ENCODE results near the gene KRTAP5-5.

DNA sequence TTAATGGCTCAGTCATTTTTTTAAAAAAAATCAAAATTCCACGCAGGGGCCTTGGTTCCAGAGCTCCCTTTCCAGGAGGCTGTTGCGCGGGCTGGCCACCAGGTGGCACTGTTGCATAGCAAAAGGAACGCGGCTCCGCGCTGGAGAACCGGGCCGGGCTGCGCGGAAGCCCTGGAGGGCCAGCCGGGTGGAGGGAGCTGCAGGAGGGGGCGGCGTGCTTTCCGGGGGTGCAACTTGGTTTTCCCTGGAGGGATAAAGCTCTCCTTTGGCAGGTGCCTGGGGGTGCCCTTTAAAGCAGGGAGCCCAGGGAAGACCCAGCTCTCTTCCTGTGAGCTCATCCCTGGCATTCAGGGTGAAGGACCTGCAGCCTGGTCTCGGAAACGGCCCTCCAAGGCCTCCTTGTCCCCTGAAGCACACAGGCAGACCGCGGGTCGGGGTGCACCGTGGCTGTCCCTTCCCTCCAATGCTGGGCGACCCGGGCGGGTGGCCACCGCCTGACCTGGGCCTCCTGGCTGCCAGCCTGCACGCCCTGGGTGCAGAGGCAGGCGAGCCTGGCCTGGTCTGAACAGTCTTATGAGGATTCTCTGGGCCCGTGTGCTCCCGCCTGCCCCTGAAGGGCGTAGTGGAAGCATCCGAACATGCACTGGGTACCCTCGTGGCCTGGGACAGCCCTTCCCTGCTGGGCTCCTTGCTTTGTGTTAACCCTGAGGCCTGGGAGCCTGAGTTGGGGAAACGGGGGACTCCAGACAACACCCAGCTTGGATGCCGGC, 23.4 kb downstream of the KRTAP5-5 start:
- no peak for TF ChIP-seq POLR2AphosphoS5 (IDR thresholded peaks at IDR 0.05; ENCODE audit: low read depth, low read length)
- no peak for TF ChIP-seq SPI1 (IDR thresholded peaks at IDR 0.05; ENCODE audit: low read depth, low read length)
- no peak for TF ChIP-seq POLR2A (IDR thresholded peaks at IDR 0.05; ENCODE audit: low read depth, low read length)

Measured in GM12891 (cell line).